OCI-LY1 (cell line): ENCODE results near the gene ZNRD2.

Experiments used
- H2AFZ ChIP-seq: fragments of 200-600 bp; sonication (generic), shearing (Covaris generic); 2 replicates; pipeline ENCODE4 v1.6.0; 2014; ENCODE audit warnings: antibody characterized with exemption, mild to moderate bottlenecking, low read length
- H3F3A ChIP-seq: fragments of 200-600 bp; sonication (generic), shearing (Covaris generic); 2 replicates; pipeline ENCODE4 v1.6.0; 2014; ENCODE audit warnings: mild to moderate bottlenecking, antibody characterized with exemption, low read length, moderate library complexity; ENCODE audit not compliant: insufficient read depth
- H3K27ac ChIP-seq: fragments of 200-600 bp; sonication (generic); 2 replicates; pipeline ENCODE4 v1.5.1; 2014; ENCODE audit warnings: low read length, mixed run types, mild to moderate bottlenecking, low read depth; ENCODE audit not compliant: poor library complexity, severe bottlenecking
- H3K27me3 ChIP-seq: fragments of 200-600 bp; sonication (generic); 2 replicates; pipeline ENCODE4 v1.6.0; 2014; ENCODE audit warnings: antibody characterized with exemption, mild to moderate bottlenecking, low read length, moderate library complexity; ENCODE audit not compliant: insufficient read depth
- H3K36me3 ChIP-seq: fragments of 200-600 bp; sonication (generic); 2 replicates; pipeline ENCODE4 v1.6.1; 2014; ENCODE audit warnings: mild to moderate bottlenecking, antibody characterized with exemption, low read length, moderate library complexity, mixed read lengths; ENCODE audit not compliant: insufficient read depth
- H3K4me1 ChIP-seq: fragments of 200-600 bp; sonication (generic); 2 replicates; pipeline ENCODE4 v1.5.1; 2014; ENCODE audit warnings: mild to moderate bottlenecking, low read length, moderate library complexity; ENCODE audit not compliant: insufficient read depth, severe bottlenecking
- H3K4me2 ChIP-seq: fragments of 200-600 bp; sonication (generic), shearing (Covaris generic); 2 replicates; pipeline ENCODE4 v1.6.1; 2014; ENCODE audit warnings: low read length
- H3K4me3 ChIP-seq: fragments of 200-600 bp; sonication (generic); 2 replicates; pipeline ENCODE4 v1.5.1; 2014; ENCODE audit warnings: low read length, low read depth, mild to moderate bottlenecking, mixed read lengths; ENCODE audit not compliant: poor library complexity, severe bottlenecking
- H3K79me2 ChIP-seq: fragments of 200-600 bp; shearing (Covaris generic); 2 replicates; pipeline ENCODE4 v1.6.1; 2016; ENCODE audit warnings: mixed run types, low read length, mixed read lengths; ENCODE audit not compliant: insufficient read depth
- H3K9ac ChIP-seq: fragments of 200-600 bp; sonication (generic), shearing (Covaris generic); 2 replicates; pipeline ENCODE4 v1.6.1; 2014; ENCODE audit warnings: mild to moderate bottlenecking, low read length, mixed read lengths
- H3K9me2 ChIP-seq: fragments of 200-600 bp; sonication (generic), shearing (Covaris generic); 2 replicates; pipeline ENCODE4 v1.6.1; 2014; ENCODE audit warnings: low read depth, mild to moderate bottlenecking, low read length, mixed read lengths
- H3K9me3 ChIP-seq: fragments of 200-600 bp; shearing (Covaris generic); 2 replicates; pipeline ENCODE4 v1.6.1; 2014; ENCODE audit warnings: low read length, mixed read lengths
- H4K20me1 ChIP-seq: fragments of 200-600 bp; sonication (generic), shearing (Covaris generic); 2 replicates; pipeline ENCODE4 v1.6.0; 2016; ENCODE audit warnings: mild to moderate bottlenecking, low read length; ENCODE audit not compliant: insufficient read depth
- CTCF ChIP-seq: fragments of 200-600 bp; sonication (generic), shearing (Covaris generic); IDR thresholded peaks from 2 replicates; pipeline ENCODE4 v1.5.1; 2017; ENCODE audit warnings: mild to moderate bottlenecking, antibody characterized with exemption, low read length, moderate library complexity, mixed read lengths
- EZH2 ChIP-seq: fragments of 200-600 bp; sonication (generic), shearing (Covaris generic); IDR thresholded peaks from 2 replicates; pipeline ENCODE4 v1.8.0; 2017; ENCODE audit warnings: borderline replicate concordance, mixed run types, mild to moderate bottlenecking, antibody characterized with exemption, low read length, moderate library complexity, mixed read lengths

ZNRD2 gene

GRCh38 chr11:65583589-65583988 lies 13.3 kb downstream of the ZNRD2 start:
- TF ChIP-seq EZH2 = no peak
- TF ChIP-seq CTCF = no peak
- Histone ChIP-seq H3K4me3 (no peak overlapping the region), H3K9ac (no peak overlapping the region), H2AFZ (no peak overlapping the region), H3K4me1 (peaks cover 12% of the 10 kb centered on the region), H3K9me2 (no peaks in the 10 kb centered on the region), H3K4me2 (no peak overlapping the region), H3K36me3 (no peaks in the 10 kb centered on the region), H3K27me3 (no peaks in the 10 kb centered on the region; the same call in none of the 2 replicates), H4K20me1 (no peaks in the 10 kb centered on the region), H3F3A (no peaks in the 10 kb centered on the region), H3K27ac (no peak overlapping the region), H3K79me2 (no peaks in the 10 kb centered on the region), H3K9me3 (no peaks in the 10 kb centered on the region)

GRCh38 chr11:65584106-65584505 lies 13.8 kb downstream of the ZNRD2 start:
- Histone ChIP-seq H4K20me1 (no peaks in the 10 kb centered on the region), H3K4me3 (no peak overlapping the region), H3K9ac (no peak overlapping the region), H3K79me2 (no peaks in the 10 kb centered on the region), H3K4me1 (peaks cover 13% of the 10 kb centered on the region), H3K9me2 (no peaks in the 10 kb centered on the region), H3K4me2 (no peak overlapping the region), H3F3A (no peaks in the 10 kb centered on the region), H3K27me3 (no peaks in the 10 kb centered on the region; the same call in none of the 2 replicates), H2AFZ (no peak overlapping the region), H3K36me3 (no peaks in the 10 kb centered on the region), H3K27ac (no peak overlapping the region), H3K9me3 (no peaks in the 10 kb centered on the region)
- TF ChIP-seq CTCF = no peak
- no peak for TF ChIP-seq EZH2

DNA sequence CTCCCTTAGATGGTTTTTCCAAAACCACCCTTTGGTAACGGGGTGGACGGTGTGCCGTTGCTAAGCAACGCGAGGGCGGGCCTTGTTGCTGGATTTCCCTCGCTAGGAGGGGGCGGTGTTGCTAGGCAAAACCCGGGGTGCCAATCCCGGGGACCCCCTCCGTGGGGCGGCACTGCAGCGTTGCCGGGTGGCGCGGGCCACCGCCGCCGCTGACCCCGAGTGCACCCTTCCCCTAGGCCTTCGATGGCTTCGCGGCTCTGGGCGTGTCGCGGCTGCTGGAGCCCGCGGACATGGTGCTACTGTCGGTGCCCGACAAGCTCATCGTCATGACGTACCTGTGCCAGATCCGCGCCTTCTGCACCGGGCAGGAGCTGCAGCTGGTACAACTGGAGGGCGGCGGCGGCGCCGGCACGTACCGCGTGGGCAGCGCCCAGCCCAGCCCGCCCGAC lies 14.5 kb downstream of the ZNRD2 start:
- H3K4me1 ChIP-seq = peaks cover 16% of the 10 kb centered on the region
- H3K36me3 ChIP-seq = no peaks in the 10 kb centered on the region
- no peak overlapping the region for H3K4me2 ChIP-seq
- no peak for TF ChIP-seq CTCF
- TF ChIP-seq EZH2 = no peak
- no peaks in the 10 kb centered on the region for H3F3A ChIP-seq
- no peak overlapping the region for H3K27ac ChIP-seq
- H2AFZ ChIP-seq = no peak overlapping the region
- H3K9me2 ChIP-seq = no peaks in the 10 kb centered on the region
- no peak overlapping the region for H3K9ac ChIP-seq
- no peaks in the 10 kb centered on the region for H4K20me1 ChIP-seq
- no peaks in the 10 kb centered on the region; the same call in none of the 2 replicates for H3K27me3 ChIP-seq
- H3K9me3 ChIP-seq = no peaks in the 10 kb centered on the region
- no peak overlapping the region for H3K4me3 ChIP-seq
- no peaks in the 10 kb centered on the region for H3K79me2 ChIP-seq
